Ovary (tissue), 9 donors: ENCODE measurements around the gene RXFP4. TPM values are rescaled to one million over a fixed set of nuclear protein-coding genes. Genes with fewer than 3 reads are reported as not detected.

Experiments used
- DNase-seq, 5 donors: peaks; one replicate each; pipeline ENCODE4 v3.0.0-alpha.2; 2019 to 2020
- H3K27ac ChIP-seq, 2 donors: fragments of 200-600 bp; one replicate each; pipeline versions ENCODE4 v1.5.1 to v1.8.0; 2019 to 2022
- H3K27me3 ChIP-seq: fragments of 200-600 bp; one replicate; pipeline ENCODE4 v1.8.0; 2022
- H3K36me3 ChIP-seq: fragments of 200-600 bp; sonication (generic); one replicate; pipeline ENCODE4 v1.5.1; 2019
- H3K4me1 ChIP-seq: one replicate; pipeline ENCODE4 v1.8.1; 2013; ENCODE audit warnings: mild to moderate bottlenecking, moderate library complexity; ENCODE audit not compliant: insufficient read depth
- H3K4me3 ChIP-seq: fragments of 200-600 bp; sonication (generic); one replicate; pipeline ENCODE4 v1.5.1; 2017
- H3K9me3 ChIP-seq, 2 donors: fragments of 200-600 bp in 1 of 2; sonication (generic) in 1 of 2; one replicate each; pipeline versions ENCODE4 v1.5.1 to v1.8.1; 2013 to 2019; ENCODE audit warnings: mild to moderate bottlenecking in 1 of 2, moderate library complexity in 1 of 2
- CTCF ChIP-seq, 3 donors: fragments of 450-650 bp in 2 of 3; fragments of 200-600 bp in 1 of 3; IDR thresholded peaks; one replicate each; pipeline versions ENCODE4 v1.5.1 to v1.8.0; 2016 to 2022; ENCODE audit warnings: antibody characterized with exemption in 3 of 3, mild to moderate bottlenecking in 1 of 3
- EP300 ChIP-seq: sonication (generic); formaldehyde crosslinking; IDR thresholded peaks from one replicate; pipeline ENCODE4 v1.6.1; 2017; ENCODE audit warnings: antibody characterized with exemption
- POLR2A ChIP-seq: fragments of 450-650 bp; IDR thresholded peaks from one replicate; pipeline ENCODE4 v1.6.1; 2017; ENCODE audit warnings: antibody characterized with exemption, mild to moderate bottlenecking, moderate library complexity
- WGBS, 3 donors: extraction: QIAGEN DNeasy Blood & Tissue Kit in 1 of 3; methylation state at CpG; one replicate each; pipeline versions ENCODE4 v1.1.5 to v1.1.7; 2013 to 2017; 5-methylcytosine and 5-hydroxymethylcytosine counted together
- intact Hi-C, 4 donors: fragments of 100-400 bp; cut with DNase I; formaldehyde crosslinking; loops; one replicate each; pipeline versions ENCODE4 v1.11.0 to v1.15.1; 2022 to 2023
- polyA plus RNA-seq, 2 donors: library from polyadenylated mRNA; stranded (reverse); fragments of 200-250 nt in 1 of 2; fragments of 350-450 nt in 1 of 2; fragmentation: Illumina TruSeq in 1 of 2; extraction: RNeasy Lipid Tissue Mini Kit (QIAGEN cat#74804) in 1 of 2; gene quantifications; one replicate each; pipeline ENCODE4 v1.2.3, GENCODE V29; 2013 to 2014
- total RNA-seq, 7 donors: library from RNA; depleted of rRNA in 2 of 7; stranded (reverse); fragments of >200 nt in 2 of 7; fragmentation: NEBNext Ultra II Directional in 3 of 7; extraction: Animal tissue kit (Norgen Biotek cat#: 25700) in 3 of 7; gene quantifications; one replicate each; pipeline versions ENCODE4 v1.1.0 to v1.2.4, GENCODE V29; 2016 to 2023
- donor health status: DM: no; HTN: no; CAD: no; lungs with moderate emphysema.
- donor health status: DM: no; HTN: no; CAD: no.
- donor health status: Bipolar disorder and iron deficiency.
- donor health status: DM: yes; HTN: yes; CAD: no.
- donor health status: DM: no; HTN: no; CAD: no.
- donor health status: DM: yes; HTN: yes; CAD: no.

Gene RXFP4
- total and polyA plus RNA-seq, 9 donors, result not detected

- Histone ChIP-seq H3K36me3 (no peaks in the 10 kb centered on the region), H3K27me3 (no peaks in the 10 kb centered on the region), H3K27ac (peak overlapping the region; percentile 75 to 91), H3K4me1 (peaks cover 32% of the 10 kb centered on the region), H3K9me3 (no peaks in the 10 kb centered on the region), H3K4me3 (peak overlapping the region; percentile 78)
- intact Hi-C loops, result loop anchor here (5.0 kb wide), 2 partner anchors 36 to 116 kb away; partner anchors contain the start of gene RXFP4 (in 4 of the 4)
- no peak for TF ChIP-seq CTCF (IDR thresholded peaks at IDR 0.05)
- no peak for TF ChIP-seq POLR2A
- no peak for TF ChIP-seq EP300
- peak; percentile 54 to 69 (median 67) for DNase-seq
- 0 to 1% (median 1%) methylated on average over 35 to 52 of the region's 52 CpGs for WGBS, 3 donors
These were observed 36.4 kb downstream of the RXFP4 start for GRCh38 chr1:155977690-155978324.

GRCh38 chr1:155978325-155978972 is 37.0 kb downstream of the RXFP4 start, which contains the start of gene ARHGEF2:
Gene ARHGEF2 (minus strand): TSS chr1:155978547. CDS start chr1:155978427, 120 bp downstream.
- H3K4me3 ChIP-seq, result peak within 1 kb of the TSS; percentile 78
- H3K9me3 ChIP-seq, result no peaks in the 10 kb centered on the region
- no peaks in the 10 kb centered on the region for H3K27me3 ChIP-seq
- H3K36me3 ChIP-seq, result no peaks in the 10 kb centered on the region
- DNase-seq, result peak; percentile 84 to 86 (median 85)
- TF ChIP-seq EP300 (no peak), CTCF (IDR thresholded peaks at IDR 0.05) (peak in 1 of 3 donors; percentile 12), POLR2A (peak; percentile 43)
- intact Hi-C loops, result loop anchor here (5.0 kb wide), 2 partner anchors 36 to 116 kb away; partner anchors contain the start of gene RXFP4 (in 4 of the 4)
- 0 to 1% (median 1%) methylated on average over 38 to 52 of the region's 52 CpGs for WGBS, 3 donors
- H3K27ac ChIP-seq, result peak within 1 kb of the TSS; percentile 75 to 91
- H3K4me1 ChIP-seq, result peaks cover 33% of the 10 kb centered on the region

GRCh38 chr1:155978973-155979429 is 37.6 kb downstream of the RXFP4 start:
- intact Hi-C loops, result loop anchor here (5.0 kb wide), 2 partner anchors 37 to 117 kb away; partner anchors contain the start of gene RXFP4 (in 4 of the 4)
- no peaks in the 10 kb centered on the region for H3K27me3 ChIP-seq
- H3K27ac ChIP-seq, result peak overlapping the region; percentile 75 to 91
- H3K4me3 ChIP-seq, result peak overlapping the region; percentile 78
- no peaks in the 10 kb centered on the region for H3K9me3 ChIP-seq
- 16 to 21% (median 18%) methylated on average over 8 of the region's 8 CpGs for WGBS, 3 donors
- no peak for DNase-seq
- TF ChIP-seq POLR2A (no peak), EP300 (no peak), CTCF (IDR thresholded peaks at IDR 0.05) (no peak)
- H3K36me3 ChIP-seq, result no peaks in the 10 kb centered on the region
- peaks cover 32% of the 10 kb centered on the region for H3K4me1 ChIP-seq

GRCh38 chr1:155979597-155980343 is 38.3 kb downstream of the RXFP4 start:
- intact Hi-C loops, result loop anchor here (5.0 kb wide), 2 partner anchors 37 to 117 kb away; partner anchors contain the start of gene RXFP4 (in 4 of the 4)
- peaks cover 25% of the 10 kb centered on the region for H3K4me1 ChIP-seq
- H3K27me3 ChIP-seq, result no peaks in the 10 kb centered on the region
- no peaks in the 10 kb centered on the region for H3K36me3 ChIP-seq
- H3K9me3 ChIP-seq, result no peaks in the 10 kb centered on the region
- no peak for TF ChIP-seq POLR2A
- TF ChIP-seq EP300, result no peak
- no peak for TF ChIP-seq CTCF (IDR thresholded peaks at IDR 0.05)
- H3K4me3 ChIP-seq, result peak overlapping the region; percentile 78
- H3K27ac ChIP-seq, result peak overlapping the region; percentile 75 to 91
- DNase-seq, result no peak
- 36 to 61% (median 49%) methylated on average over 4 of the region's 4 CpGs for WGBS, 3 donors
